Activated CD8-positive, alpha-beta memory T cell treated with anti-CD3 and anti-CD28 coated beads, Interleukin-2, amount 50 U/mL, for 1 hour (primary cell): ENCODE measurements around the gene MPIG6B.

Experiments
- DNase-seq: peaks from one replicate; pipeline ENCODE4 v3.0.0-alpha.2; 2020; ENCODE audit errors: extremely low read depth

MPIG6B gene

GRCh38 chr6:31721351-31722020 is 1.7 kb upstream of the MPIG6B start, which contains the start of gene LY6G6C:
Gene LY6G6C, minus strand, starts transcription at chr6:31721746. Its CDS starts 67 bp downstream, at chr6:31721679.
- no peak for DNase-seq

- DNase-seq = no peak
Measured at GRCh38 chr6:31722173-31722572, 1.0 kb upstream of the MPIG6B start.

GRCh38 chr6:31723980-31724691 is 963 bp downstream of the MPIG6B start:
- no peak for DNase-seq

GRCh38 chr6:31725502-31726350 is 2.6 kb downstream of the MPIG6B start:
- DNase-seq = no peak

GRCh38 chr6:31727034-31727716 is 4.0 kb downstream of the MPIG6B start:
- no peak for DNase-seq

- DNase-seq = no peak
Measured at GRCh38 chr6:31727717-31728671, 4.8 kb downstream of the MPIG6B start.

- DNase-seq = no peak
Measured at GRCh38 chr6:31728767-31729514, 5.8 kb downstream of the MPIG6B start, which contains the start of gene DDAH2. Gene DDAH2, minus strand, starts transcription at chr6:31729299. Its CDS starts 138 bp downstream, at chr6:31729161.

- peak; percentile 60 for DNase-seq
Measured at GRCh38 chr6:31729515-31729978, 6.4 kb downstream of the MPIG6B start.

GRCh38 chr6:31729979-31730630 is 6.9 kb downstream of the MPIG6B start:
- no peak for DNase-seq

- DNase-seq = no peak
Measured at GRCh38 chr6:31730631-31731086, 7.5 kb downstream of the MPIG6B start.

- DNase-seq = no peak
Measured at GRCh38 chr6:31732029-31732428, 8.9 kb downstream of the MPIG6B start.

GRCh38 chr6:31733734-31734133 is 10.6 kb downstream of the MPIG6B start:
- no peak for DNase-seq

GRCh38 chr6:31734247-31734820 is 11.2 kb downstream of the MPIG6B start:
- no peak for DNase-seq

GRCh38 chr6:31734821-31735406 is 11.7 kb downstream of the MPIG6B start:
- no peak for DNase-seq

GRCh38 chr6:31736021-31736767 is 13.0 kb downstream of the MPIG6B start, which contains the start of gene CLIC1:
Gene CLIC1, minus strand, starts transcription at chr6:31736530. Its CDS starts 230 bp downstream, at chr6:31736300.
- peak; percentile 49 for DNase-seq

GRCh38 chr6:31736768-31737314 is 13.7 kb downstream of the MPIG6B start:
- no peak for DNase-seq
